T-helper 22 cell (primary cell): Measurements from ENCODE around the gene LCN6.
"Not testable (repeated sequence)": the region's sequence is repeated elsewhere in the genome, so short reads cannot be mapped to it uniquely, and the experiment has no call there.

ENCODE experiments used
- DNase-seq: peaks from one replicate; pipeline ENCODE4 v3.0.0-alpha.2; 2020; ENCODE audit warnings: low read depth

Gene LCN6

DNA sequence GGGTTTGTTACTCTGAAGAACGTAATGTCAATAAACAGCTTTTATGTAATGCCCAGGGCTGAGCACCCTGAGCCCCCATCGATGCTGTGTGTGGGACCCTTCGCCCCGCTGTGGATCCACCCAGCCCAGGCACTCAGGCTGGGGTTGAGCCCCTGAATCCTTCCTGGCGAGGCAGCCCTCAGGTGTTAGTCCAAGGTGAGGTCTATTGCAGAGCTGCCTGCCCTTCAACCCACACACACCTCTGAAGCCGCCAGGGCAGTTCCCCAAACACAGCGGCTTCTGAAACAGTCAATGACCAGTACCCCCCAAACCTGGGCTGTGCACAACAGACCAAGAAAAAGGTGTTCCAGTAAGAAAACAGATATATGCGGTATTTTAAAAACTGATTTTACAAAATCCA, 24.3 kb downstream of the LCN6 start:
- no peak for DNase-seq

DNA sequence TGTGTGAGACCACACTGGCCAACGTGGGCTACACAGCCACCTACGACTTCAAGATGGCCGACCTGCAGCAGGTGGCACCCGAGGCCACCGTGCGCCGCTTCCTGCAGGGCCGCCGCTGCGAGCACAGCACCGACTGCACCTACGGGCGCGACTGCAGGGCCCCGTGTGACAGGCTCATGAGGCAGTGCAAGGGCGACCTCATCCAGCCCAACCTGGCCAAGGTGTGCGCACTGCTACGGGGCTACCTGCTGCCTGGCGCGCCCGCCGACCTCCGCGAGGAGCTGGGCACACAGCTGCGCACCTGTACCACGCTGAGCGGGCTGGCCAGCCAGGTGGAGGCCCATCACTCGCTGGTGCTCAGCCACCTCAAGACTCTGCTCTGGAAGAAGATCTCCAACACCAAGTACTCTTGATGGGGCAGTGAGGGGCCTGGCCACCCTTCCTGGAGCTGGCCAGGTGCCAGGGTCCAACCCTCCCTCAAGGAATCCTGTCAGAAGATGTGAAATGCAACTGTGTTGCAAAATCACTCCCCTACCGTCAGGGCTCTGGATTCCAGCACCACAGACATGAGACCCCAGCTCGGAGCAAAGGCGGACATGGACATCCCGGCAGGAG, 24.9 kb downstream of the LCN6 start:
- DNase-seq = no peak

DNA sequence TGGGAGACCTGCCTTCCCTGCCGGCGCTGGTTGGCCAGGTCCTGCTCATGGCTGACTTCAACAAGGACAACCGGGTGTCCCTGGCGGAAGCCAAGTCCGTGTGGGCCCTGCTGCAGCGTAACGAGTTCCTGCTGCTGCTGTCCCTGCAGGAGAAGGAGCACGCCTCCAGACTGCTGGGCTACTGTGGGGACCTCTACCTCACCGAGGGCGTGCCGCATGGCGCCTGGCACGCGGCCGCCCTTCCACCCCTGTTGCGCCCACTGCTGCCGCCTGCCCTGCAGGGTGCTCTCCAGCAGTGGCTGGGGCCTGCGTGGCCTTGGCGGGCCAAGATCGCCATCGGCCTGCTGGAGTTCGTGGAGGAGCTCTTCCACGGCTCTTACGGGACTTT, 25.4 kb downstream of the LCN6 start:
- DNase-seq = no peak

DNA sequence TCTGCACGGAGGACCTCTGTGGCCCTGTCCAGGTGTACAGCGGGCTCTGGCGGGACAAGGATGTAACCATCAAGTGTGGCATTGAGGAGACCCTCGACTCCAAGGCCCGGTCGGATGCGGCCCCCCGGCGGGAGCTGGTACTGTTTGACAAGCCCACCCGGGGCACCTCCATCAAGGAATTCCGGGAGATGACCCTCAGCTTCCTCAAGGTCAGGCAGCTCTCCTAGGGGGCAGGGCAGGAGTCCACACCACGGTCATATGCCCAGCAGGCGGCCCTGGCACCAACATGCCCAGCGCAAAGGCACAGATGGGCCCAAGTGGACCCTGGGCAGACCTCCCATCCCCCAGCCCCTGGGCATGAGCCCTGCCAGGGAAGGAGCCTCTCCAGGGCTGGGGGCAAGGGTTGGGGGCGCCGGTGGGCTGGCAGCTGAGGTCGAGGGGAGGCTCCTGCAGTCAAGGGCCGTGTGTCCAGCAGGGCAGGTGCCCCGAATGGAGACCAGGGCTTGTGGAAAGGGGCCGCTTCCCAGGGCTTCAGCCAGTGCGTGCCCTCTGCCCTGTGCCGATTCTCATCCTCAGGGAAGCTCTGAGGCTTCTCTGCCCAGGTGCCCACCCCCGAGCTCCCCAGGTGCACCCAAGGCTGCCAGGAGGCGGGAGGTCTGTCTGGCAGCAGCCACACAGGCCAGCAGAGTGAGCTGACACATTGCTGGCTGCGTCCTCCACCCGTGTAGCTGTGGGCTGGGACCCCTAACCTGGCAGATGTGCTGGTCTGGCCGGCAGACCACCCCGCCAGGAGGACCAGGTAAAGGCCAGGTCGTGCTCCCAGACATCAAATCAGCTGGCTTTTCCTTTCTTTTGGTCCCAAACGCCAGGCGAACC, 26.0 kb downstream of the LCN6 start:
- DNase-seq = no peak

DNA sequence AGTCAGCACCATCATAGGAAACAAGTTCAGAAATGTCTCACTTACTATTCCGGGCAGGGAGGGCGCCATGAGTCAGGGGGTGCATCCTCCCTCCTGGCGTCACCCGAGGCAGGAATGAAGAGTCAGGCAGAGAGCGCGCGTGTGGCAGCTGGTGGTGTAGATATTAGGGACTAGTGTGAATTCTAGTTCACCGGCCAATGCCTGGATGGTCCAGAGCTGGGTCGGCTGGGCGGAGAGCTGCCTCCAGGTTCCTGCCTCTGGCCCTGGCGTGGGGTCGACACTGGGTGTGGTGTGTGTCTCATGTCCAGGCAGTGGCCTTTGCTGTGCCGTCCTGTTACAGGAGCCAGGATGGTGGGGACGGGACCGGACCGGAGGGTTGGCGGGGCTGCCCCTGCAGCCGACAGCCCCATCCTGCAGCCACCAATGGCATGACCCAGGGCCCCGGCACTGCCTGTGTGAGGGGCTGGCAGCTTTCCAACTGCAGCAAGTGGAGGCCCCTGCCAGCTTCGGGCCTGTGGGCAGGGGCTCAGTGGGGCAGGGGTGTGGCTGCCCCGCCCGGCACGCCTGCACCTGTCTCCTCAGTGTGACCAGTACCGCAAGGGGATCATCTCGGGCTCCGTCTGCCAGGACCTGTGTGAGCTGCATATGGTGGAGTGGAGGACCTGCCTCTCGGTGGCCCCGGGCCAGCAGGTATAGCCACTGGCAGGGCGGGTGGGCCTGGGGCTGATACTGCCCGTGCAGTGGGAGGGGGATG, 26.8 kb downstream of the LCN6 start:
- DNase-seq = no peak

DNA sequence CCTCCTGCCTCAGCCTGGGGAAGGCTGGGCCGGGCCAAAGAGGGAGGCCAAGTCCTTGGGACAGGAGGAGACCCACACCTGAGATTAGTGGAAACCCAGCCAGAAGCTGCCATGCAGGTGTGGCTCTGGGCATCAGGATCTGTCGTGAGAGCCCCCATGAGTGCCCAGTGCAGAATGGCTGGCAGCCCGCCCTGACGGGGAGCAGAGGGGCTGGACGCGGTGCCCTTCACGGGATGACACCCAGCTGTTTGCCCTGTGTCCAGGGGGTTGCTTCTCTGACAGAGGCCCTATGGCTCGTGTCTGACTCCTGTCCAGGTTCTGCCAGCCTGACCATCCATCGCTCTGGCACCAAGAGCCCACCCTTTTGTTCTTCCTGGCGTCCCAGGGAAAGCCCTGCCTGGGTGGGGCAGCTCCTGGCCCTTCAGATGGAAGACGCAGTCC, 27.4 kb downstream of the LCN6 start:
- no peak for DNase-seq

DNA sequence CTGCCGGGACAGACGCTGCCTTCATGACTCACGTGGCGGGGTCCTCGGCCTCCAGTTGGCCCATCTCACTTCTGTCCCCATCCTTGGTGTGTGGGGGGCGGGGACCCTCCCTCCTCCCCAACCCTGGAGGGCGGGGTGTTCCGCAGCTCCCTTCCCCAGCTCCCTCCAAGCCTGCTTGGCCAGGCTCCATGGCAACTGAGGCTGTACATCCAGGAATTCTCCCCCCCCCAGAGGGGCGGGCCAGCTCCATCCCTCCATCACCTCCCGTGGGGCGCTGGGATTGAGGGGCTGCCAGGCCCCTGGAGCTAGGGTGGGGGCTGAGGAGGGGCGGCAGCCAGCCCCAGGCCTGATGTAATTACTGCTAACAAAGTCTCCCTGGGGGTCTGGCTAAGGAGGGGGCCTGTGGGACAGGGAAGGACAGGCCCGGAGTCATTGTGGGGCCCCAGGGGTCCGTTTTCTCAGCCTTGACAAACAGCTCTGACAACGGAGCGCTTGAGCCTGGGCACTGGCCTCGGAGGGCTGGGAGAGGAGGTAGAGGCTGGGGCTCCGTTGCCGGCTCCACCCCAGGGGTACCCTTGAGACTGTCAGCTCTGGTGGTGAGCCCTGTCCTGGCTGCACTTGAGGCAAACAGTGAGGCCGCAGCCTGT, 28.0 kb downstream of the LCN6 start:
- DNase-seq = no peak

DNA sequence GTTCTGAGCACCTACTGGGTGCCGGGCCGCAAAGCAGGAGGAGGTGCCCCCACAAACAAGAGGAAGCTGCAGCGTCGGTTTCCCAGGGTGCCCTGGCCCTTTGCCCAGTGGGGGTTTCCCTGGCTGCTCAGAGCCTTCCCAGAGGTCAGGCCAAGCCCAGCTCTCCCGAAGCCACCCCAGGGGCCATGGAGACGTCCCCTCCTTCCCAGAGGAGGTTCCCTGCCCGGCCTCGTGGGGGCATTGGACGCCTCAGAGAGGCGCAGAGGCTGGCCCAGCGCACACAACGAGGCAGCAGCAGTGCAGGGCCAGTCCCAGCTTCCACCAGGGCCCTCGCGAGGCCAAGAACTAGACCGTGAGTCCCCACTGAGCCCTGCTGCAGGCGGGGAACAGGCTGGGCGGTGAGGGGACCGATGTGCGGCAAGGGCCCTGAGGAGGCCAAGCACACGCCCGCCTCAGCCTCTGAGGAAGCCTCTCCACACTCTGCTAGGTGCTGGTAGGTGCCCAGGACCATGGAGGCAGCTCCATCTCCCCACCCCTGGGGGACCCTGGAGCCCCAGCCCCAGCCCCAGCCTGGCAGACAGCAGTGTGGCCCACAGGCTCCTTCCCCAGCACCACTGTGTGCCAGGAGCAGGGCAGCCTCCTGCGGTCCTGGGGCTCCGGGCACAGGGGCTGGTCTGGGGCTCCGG, 29.0 kb downstream of the LCN6 start:
- no peak for DNase-seq

DNA sequence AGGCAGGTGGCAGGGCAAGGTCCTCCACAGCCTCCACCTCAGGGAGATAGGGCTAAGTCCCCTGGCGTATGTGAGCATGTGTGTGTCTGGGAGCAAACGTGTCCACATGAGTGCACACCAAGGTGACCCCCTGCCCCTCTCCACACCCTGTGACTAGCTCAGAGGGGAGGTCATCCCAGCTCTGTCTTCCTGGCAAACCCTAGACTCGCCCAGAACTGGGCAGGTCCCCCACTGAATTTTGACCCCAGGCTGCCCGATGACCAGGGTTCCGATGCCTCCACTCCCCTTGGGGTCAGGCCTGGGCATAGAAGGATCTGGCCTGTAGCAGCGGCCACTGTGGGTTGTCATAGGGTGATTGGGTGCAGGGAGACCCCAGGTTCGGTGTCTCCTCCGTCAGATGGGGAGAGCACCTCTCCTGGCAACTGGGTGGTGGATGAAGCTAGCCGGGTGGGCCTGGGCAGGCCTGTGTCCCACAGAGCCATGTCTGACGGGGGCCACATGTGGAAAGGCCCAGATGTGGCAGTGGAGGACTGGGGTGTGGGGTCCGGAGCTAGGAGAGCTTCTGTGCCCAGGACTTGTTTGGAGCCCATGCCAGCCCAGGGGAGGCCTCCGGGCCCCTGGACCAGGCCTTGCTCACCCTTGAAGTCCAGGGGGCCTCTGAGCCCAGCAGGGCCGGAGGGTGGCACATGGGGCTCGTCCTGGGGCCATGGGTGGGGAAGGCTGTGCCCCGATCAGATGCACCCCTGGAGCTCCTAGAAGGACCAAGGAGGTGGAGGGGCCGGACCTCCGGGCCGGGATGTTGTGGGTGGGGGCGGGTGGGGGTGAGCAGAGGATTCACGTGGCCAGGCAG, 29.8 kb downstream of the LCN6 start:
- DNase-seq = no peak

DNA sequence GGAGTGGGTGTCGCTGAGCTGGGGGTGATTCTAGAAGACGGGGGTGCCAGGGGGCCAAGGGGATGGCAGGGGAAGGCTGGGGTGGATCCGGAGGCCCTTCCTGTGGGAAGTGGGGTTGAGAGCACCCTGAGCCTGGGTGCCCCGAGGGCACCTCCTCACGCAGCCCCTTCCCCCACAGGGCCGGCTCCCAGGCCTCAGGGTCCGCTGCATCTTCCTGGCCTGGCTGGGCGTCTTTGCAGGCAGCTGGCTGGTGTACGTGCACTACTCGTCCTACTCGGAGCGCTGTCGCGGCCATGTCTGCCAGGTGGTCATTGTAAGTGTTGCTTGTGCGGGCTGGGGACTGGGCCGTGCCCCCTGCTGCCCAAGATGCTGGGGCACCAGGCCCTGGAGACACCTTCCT, 30.9 kb downstream of the LCN6 start:
- no peak for DNase-seq

DNA sequence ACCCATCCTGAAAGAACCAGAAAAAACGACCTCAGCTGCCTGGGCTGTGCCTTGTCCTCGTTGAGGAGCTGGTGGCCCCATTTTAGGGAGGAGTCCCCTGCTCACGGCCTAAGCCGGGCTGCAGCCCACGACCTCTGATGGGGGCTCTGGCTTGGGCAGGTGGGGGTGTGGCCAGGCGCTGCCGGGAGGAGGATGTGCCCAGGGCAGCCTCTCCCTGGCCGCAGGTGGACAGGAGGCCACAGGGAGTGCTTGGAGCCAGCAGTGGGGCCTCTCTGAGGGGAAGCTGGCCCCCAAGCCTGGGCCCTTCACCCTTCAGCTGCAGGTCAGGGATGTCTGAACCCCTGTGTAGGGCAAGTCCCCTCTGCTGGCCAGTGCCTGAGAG, 33.4 kb downstream of the LCN6 start:
- no peak for DNase-seq

DNA sequence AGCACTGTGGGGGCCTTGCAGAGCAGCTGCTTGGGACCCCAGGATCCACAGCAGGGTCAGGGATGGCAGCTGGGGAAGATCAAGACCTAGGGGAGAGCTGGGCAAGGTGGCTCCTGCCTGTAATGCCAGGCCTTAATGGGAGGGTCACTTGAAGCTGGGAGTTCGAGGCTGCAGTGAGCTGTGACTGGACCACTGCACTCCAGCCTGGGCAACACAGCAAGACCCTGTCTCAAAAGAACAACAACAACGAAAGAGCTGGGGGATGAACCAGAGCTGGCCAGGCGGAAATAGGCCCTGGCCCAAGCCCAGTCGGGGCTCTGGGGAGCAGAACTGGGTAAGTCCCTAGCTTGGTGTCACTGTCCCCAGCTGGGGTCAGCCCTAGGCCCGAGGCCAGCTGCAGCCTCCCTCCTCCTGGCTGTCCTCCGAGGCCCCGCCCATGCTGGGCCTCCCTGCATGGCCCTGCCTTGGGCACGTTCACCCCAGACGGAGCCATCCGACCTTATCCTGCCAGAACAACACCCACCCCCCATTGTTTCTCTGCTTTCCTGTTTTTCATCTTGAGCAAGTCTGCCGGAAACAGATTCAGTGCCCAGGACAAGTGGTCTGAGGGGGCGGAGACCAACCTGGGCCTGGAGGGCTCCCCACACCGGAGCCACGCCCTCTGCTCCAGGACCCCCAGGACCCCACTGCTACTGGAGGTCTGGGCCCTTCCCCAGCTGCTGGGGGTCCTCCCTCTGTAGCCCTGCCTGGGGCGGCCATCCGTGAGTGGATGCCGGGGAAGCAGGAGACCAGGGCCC, 34.0 kb downstream of the LCN6 start:
- DNase-seq = no peak

DNA sequence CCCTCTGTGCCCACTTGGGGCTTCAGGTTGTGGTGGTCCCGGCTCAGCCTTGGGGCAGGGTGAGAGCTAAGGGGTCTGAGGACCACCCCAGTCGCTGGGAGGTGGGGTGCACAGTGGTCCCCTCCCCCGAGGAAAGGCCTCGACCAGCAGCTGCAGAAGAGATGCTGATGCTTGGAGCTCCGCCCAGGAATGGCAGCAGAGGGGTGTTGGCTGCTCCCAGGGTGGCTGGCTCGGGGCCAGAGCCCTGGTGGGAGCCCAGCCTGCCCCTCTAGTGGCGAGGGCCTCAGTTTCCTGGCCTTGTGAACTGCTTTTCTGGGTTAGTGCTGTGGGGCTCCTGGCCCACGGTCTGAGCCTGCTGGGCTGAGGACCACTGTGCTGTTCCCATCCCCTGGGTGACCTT, 34.8 kb downstream of the LCN6 start:
- DNase-seq = no peak

DNA sequence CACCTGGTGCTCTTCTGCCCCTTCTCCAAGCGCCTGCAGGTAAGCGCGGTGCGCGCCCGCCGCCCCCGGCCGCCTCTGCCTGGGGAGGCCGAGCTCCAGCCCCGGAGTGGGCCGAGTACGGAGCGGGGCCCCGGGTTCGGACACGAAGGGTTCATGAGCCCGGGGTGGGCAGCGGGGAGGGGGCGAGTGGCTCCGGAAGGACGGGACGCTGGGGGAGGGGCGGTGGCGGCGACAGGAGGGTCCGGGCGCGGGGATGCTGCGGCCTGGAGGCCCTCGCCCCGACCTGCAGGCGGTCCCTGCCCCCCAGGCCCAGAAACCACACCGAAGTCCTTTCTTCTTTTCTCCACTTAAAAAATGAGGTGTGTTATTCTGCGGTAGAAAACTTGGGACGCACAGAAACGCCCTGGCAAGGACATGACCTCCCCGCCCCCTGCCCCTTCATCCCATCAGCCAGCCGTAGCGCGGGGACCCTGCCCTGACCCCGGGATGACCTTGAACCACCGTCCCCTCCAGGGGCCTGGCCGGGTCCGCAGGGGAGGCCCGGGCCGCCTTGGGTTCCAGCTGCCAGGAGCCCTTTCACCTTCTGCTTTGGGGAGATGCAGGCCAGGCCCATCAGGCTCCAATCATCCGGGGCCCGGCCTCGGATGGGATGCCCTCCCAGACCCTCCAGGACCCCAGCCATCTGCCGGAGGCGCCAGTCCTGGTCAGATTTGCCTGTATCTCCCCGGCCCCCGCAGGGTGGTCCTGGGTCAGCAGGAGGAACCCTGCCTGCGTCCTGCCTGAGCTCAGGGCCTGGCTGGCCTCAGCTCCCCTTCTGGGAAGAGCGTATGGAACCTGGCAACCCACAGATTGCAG, 35.4 kb downstream of the LCN6 start:
- no peak for DNase-seq

DNA sequence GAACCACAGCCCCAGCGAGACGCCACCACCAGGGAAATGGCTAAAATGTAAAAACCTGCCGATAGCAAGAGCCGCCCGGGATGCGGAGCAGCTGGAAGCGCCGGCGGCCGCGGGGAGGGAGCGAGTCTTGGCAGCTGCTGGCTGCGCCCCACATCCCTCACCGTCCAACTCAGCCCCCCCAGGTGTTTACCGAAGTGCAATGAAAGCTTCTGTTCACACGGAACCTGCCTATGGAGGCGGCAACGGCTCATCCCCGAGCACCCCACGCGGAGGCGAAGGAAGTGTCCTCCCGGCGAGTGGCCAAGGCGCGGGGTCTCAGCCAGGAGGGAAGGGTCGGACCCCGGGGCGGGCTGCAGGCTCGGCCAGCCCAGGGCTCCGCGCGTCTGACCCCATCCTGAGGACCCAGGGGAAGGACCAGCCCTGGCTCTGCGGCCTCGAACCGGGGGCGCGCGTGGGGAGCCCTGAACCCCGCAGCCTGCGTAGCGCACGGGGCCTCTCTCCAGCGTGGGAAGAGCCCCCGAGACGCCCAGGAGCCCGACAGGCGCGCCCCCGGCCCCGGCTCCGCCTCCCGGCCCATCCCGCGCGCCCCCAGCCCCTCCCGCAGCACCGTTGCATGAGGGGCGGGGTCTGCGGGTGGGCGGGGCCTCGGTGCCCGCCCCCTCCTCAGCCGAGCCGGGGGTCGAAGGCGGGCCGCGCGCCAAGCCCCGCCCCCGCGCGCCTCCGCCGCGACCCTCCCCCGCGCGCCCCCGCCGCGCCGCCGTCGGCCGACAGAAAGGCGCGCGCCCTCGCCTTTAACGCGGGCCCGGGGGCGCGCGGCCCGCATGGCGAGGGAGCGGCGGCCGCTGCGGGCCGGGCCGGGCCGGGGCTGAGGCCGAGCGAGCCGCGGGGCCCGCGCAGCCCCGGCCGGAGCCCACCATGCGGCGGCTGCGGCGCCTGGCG, 36.3 kb downstream of the LCN6 start, which contains the start of gene DIPK1B:
DIPK1B (plus strand) TSS at position 822 of the 939 bp plus-strand sequence; CDS start at position 916, 94 bp downstream.
- DNase-seq = no peak

DNA sequence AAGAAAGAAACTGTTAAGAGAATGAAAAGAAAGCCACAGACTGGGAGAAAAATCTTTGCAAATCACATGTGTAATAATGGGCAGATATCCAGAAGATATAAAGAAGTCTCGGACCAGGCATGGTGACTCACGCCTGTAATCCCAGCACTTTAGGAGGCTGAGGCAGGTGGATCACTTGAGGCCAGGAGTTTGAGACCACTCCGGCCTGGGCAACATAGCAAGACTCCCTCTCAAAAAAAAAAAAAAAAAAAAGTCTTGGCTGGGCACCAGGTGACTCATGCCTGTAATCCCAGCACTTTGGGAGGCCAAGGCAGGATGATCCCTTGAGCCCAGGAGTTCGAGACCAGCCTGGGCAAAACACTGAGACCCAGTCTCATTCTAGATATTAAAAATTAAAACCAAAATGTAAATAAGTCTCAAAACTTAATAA, 37.1 kb downstream of the LCN6 start:
- DNase-seq = not testable (repeated sequence)

DNA sequence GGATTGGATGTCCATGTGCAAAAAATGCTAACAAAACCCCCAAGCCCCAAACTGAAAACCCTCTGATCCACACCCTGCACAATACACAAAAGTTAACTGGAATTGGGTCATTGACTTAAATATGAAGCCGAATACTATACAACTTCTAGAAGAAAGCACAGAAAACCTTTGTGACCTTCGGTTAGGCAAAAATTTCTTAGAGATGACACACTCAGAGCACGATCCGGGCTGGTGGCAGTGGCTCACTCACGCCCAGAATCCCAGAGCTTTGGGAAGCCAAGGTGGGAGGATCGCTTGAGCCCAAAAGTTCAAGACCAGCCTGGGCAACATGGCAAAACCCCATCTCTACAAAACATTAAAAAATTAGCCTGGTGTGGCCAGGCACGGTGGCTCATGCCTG, 37.8 kb downstream of the LCN6 start:
- no peak for DNase-seq
